Mesendoderm (in vitro differentiated cells): ENCODE measurements around the gene GNA15.

Source experiments
- DNase-seq: peaks from one replicate; pipeline ENCODE4 v3.0.0; 2013
- H2AK5ac ChIP-seq: 2 replicates; pipeline ENCODE4 v1.6.1; 2013; ENCODE audit warnings: low read length, inconsistent platforms
- H2BK120ac ChIP-seq: 2 replicates; pipeline ENCODE4 v1.6.1; 2013; ENCODE audit warnings: low read depth, mild to moderate bottlenecking, low read length, moderate library complexity, mixed read lengths
- H2BK15ac ChIP-seq: replicated peaks from 2 replicates; pipeline ENCODE4 v1.6.1; 2013; ENCODE audit warnings: low read depth, mild to moderate bottlenecking, moderate library complexity
- H2BK5ac ChIP-seq: 2 replicates; pipeline ENCODE4 v1.6.1; 2013; ENCODE audit warnings: low read length, inconsistent platforms
- H3K18ac ChIP-seq: 2 replicates; pipeline ENCODE4 v1.6.1; 2013; ENCODE audit warnings: mild to moderate bottlenecking, low read length, mixed read lengths
- H3K23ac ChIP-seq: one replicate; pipeline ENCODE4 v1.6.1; 2013; ENCODE audit warnings: low read length
- H3K27ac ChIP-seq: 2 replicates; pipeline ENCODE4 v1.5.1; 2013; ENCODE audit warnings: low read depth, mild to moderate bottlenecking, inconsistent platforms, low read length, moderate library complexity
- H3K27me3 ChIP-seq: 2 replicates; pipeline ENCODE4 v1.6.1; 2013; ENCODE audit warnings: low read length, control low read depth, mild to moderate bottlenecking, inconsistent platforms; ENCODE audit not compliant: insufficient read depth, poor library complexity
- H3K36me3 ChIP-seq: 2 replicates; pipeline ENCODE4 v1.6.1; 2013; ENCODE audit warnings: low read length, inconsistent platforms; ENCODE audit not compliant: control insufficient read depth, insufficient read depth
- H3K4ac ChIP-seq: one replicate; pipeline ENCODE4 v1.6.1; 2013; ENCODE audit warnings: low read depth, mild to moderate bottlenecking, low read length, moderate library complexity
- H3K4me1 ChIP-seq: 2 replicates; pipeline ENCODE4 v1.6.1; 2013; ENCODE audit warnings: low read depth, low read length, inconsistent platforms; ENCODE audit not compliant: control insufficient read depth
- H3K4me2 ChIP-seq: 2 replicates; pipeline ENCODE4 v1.6.1; 2013; ENCODE audit warnings: low read length
- H3K4me3 ChIP-seq: 2 replicates; pipeline ENCODE4 v1.5.1; 2013; ENCODE audit warnings: mild to moderate bottlenecking, low read length
- H3K56ac ChIP-seq: one replicate; pipeline ENCODE4 v1.6.1; 2013; ENCODE audit warnings: low read length
- H3K79me1 ChIP-seq: 2 replicates; pipeline ENCODE4 v1.6.1; 2013; ENCODE audit warnings: low read length, inconsistent platforms
- H3K79me2 ChIP-seq: 2 replicates; pipeline ENCODE4 v1.6.1; 2013; ENCODE audit warnings: mild to moderate bottlenecking, low read length; ENCODE audit not compliant: control insufficient read depth, insufficient read depth
- H3K9ac ChIP-seq: 2 replicates; pipeline ENCODE4 v1.6.1; 2013; ENCODE audit warnings: low read length, inconsistent platforms
- H4K5ac ChIP-seq: one replicate; pipeline ENCODE4 v1.6.1; 2013; ENCODE audit warnings: low read length
- H4K8ac ChIP-seq: one replicate; pipeline ENCODE4 v1.6.1; 2013; ENCODE audit warnings: low read depth, mild to moderate bottlenecking, control low read depth, low read length, moderate library complexity
- WGBS: extraction: QIAGEN DNeasy Blood & Tissue Kit; methylation state at CpG from one replicate; pipeline ENCODE4 v1.1.7; 2013; ENCODE audit warnings: low lambda C conversion rate, missing lambda C conversion rate; ENCODE audit not compliant: insufficient coverage; ENCODE audit errors: extremely low coverage; 5-methylcytosine and 5-hydroxymethylcytosine counted together

Gene GNA15

DNA sequence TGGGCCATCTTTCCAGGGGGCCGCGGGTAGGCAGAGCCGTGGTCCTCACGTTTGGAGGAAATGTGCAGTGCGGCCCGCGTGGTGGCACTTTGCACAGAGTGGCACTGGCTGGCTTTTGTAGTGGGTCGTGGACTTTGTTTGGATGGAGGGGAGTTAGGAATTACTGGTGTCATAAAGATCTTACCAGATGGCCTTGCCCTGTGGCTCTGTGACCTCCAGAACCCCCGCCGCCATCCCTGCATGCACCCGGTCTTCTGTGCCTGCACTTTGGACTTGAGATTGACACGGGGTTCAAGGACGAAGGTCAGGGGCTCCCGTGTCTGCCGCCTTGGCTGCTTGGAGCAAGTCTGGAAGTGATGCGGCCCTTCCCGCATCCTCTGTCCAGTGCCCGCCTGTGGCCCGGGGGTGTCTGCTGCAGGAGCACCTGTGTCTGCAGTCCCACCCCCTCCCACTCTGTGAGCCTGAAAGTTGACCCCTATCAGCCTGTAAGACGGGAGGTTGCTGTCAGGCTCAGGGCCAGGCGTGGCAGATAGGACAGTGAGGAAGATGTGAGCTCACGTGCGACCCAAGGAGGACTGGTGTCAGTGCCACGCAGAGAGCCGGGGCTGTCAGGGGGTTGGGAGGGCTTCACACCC is 39.4 kb upstream of the GNA15 start:
- Histone ChIP-seq H3K79me1 (peaks cover 26% of the 10 kb centered on the region), H3K4ac (no peak overlapping the region), H3K4me1 (peaks cover 8% of the 10 kb centered on the region), H4K5ac (no peak overlapping the region), H3K27me3 (no peaks in the 10 kb centered on the region), H3K23ac (peak overlapping the region; percentile 6), H3K36me3 (no peaks in the 10 kb centered on the region), H3K56ac (peak overlapping the region; percentile 65), H3K79me2 (peaks cover 45% of the 10 kb centered on the region), H3K9ac (peak overlapping the region; percentile 61), H3K4me2 (peak overlapping the region; percentile 62), H2BK15ac (no peak overlapping the region), H3K4me3 (no peak overlapping the region), H2BK5ac (no peak overlapping the region), H2BK120ac (no peak overlapping the region), H3K18ac (no peak overlapping the region), H4K8ac (no peak overlapping the region), H3K27ac (no peak overlapping the region), H2AK5ac (no peak overlapping the region)
- no CpG with 5 or more reads among the region's 25 CpGs for WGBS
- DNase-seq, result no peak

DNA sequence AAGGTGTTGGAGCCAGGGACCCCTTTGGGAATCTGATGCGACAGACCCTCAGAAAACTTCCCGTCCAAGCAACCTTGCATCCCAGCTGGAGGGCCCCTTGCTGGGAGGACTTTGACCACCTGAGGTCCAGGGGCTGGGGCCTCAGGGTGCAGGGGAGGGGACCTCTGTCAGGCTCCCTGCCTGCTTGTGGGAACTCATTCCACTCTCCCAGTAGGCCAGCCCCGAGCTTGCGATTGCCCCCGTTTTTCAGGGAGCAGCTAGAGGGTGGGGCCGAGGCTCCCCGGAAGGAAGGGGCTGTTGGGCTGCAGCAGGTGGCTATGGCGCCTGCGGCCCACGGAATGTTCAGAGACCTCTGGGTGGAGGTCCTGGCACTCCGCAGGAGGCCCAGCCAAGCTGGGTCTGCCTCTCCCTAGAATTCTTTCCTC is 38.9 kb upstream of the GNA15 start:
- H3K36me3 ChIP-seq, result no peaks in the 10 kb centered on the region
- peak overlapping the region; percentile 6 for H3K23ac ChIP-seq
- peaks cover 26% of the 10 kb centered on the region for H3K79me1 ChIP-seq
- no peak overlapping the region for H3K4ac ChIP-seq
- H2BK120ac ChIP-seq, result no peak overlapping the region
- no peak overlapping the region for H3K4me3 ChIP-seq
- no peak overlapping the region for H3K18ac ChIP-seq
- H2AK5ac ChIP-seq, result no peak overlapping the region
- H4K5ac ChIP-seq, result no peak overlapping the region
- no peak overlapping the region for H3K9ac ChIP-seq
- H2BK15ac ChIP-seq, result no peak overlapping the region
- H3K79me2 ChIP-seq, result peaks cover 45% of the 10 kb centered on the region
- no peak overlapping the region for H3K56ac ChIP-seq
- no peaks in the 10 kb centered on the region for H3K27me3 ChIP-seq
- H3K4me1 ChIP-seq, result peaks cover 8% of the 10 kb centered on the region
- H4K8ac ChIP-seq, result no peak overlapping the region
- no CpG with 5 or more reads among the region's 11 CpGs for WGBS
- H3K4me2 ChIP-seq, result no peak overlapping the region
- no peak overlapping the region for H3K27ac ChIP-seq
- DNase-seq, result no peak
- H2BK5ac ChIP-seq, result no peak overlapping the region

DNA sequence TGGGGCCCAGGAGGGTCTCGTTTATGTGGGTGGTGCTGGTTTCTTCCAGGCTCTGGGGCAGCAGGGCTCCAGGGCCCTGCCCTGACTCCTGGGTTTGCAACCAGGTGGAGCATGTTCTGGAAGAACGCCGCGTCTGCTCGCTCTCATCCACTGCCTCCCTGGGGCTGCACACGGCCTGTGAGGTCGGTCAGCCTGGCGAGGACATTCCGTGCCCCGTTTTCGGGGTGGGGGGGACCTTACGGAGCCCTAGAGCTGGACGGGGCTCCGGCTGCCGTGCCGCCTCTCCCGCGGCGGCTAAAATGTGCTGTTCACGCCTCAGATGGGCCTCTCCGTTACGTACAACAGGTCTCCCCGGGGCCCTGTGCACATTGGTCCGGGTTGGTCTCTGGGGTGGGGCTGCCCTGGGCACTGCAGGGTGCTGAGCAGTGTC is 38.4 kb upstream of the GNA15 start:
- Histone ChIP-seq H3K18ac (no peak overlapping the region), H3K9ac (no peak overlapping the region), H2BK5ac (no peak overlapping the region), H3K79me2 (peaks cover 47% of the 10 kb centered on the region), H2AK5ac (no peak overlapping the region), H4K8ac (no peak overlapping the region), H3K27me3 (no peaks in the 10 kb centered on the region), H3K4me2 (no peak overlapping the region), H3K4ac (no peak overlapping the region), H3K56ac (no peak overlapping the region), H3K79me1 (peaks cover 26% of the 10 kb centered on the region), H3K36me3 (no peaks in the 10 kb centered on the region), H2BK15ac (no peak overlapping the region), H3K4me3 (no peak overlapping the region), H3K4me1 (peaks cover 8% of the 10 kb centered on the region), H2BK120ac (no peak overlapping the region), H3K27ac (no peak overlapping the region), H3K23ac (no peak overlapping the region), H4K5ac (no peak overlapping the region)
- no CpG with 5 or more reads among the region's 24 CpGs for WGBS
- no peak for DNase-seq

DNA sequence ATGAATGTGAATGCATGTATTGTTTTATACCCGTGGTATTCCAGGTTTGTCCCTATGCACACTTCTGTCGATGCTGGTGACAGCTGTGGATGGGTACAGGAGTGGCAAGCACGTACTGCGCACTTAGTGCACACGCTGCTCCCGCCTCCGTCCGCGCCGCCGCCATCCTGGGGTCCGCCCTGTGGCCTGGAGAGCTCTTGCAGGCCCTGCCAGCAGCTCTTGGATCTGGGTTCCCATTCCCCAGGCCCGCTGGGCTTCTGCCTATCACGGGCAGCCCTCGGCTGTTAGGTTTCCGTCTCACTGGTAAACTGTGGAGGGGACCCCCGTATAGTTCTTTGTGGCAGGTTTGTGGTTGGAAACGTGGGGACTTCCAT is 37.7 kb upstream of the GNA15 start:
- H2BK120ac ChIP-seq, result no peak overlapping the region
- no peak overlapping the region for H3K23ac ChIP-seq
- H3K27me3 ChIP-seq, result no peaks in the 10 kb centered on the region
- no peak overlapping the region for H3K4ac ChIP-seq
- no peak overlapping the region for H3K27ac ChIP-seq
- H3K36me3 ChIP-seq, result no peaks in the 10 kb centered on the region
- no peak overlapping the region for H3K9ac ChIP-seq
- no peak overlapping the region for H3K4me2 ChIP-seq
- H2BK15ac ChIP-seq, result no peak overlapping the region
- no peak overlapping the region for H4K5ac ChIP-seq
- no peak overlapping the region for H3K4me3 ChIP-seq
- no CpG with 5 or more reads among the region's 18 CpGs for WGBS
- no peak overlapping the region for H3K18ac ChIP-seq
- peaks cover 49% of the 10 kb centered on the region for H3K79me2 ChIP-seq
- no peak overlapping the region for H3K56ac ChIP-seq
- peaks cover 8% of the 10 kb centered on the region for H3K4me1 ChIP-seq
- no peak for DNase-seq
- no peak overlapping the region for H2BK5ac ChIP-seq
- peaks cover 27% of the 10 kb centered on the region for H3K79me1 ChIP-seq
- H2AK5ac ChIP-seq, result no peak overlapping the region
- H4K8ac ChIP-seq, result no peak overlapping the region

DNA sequence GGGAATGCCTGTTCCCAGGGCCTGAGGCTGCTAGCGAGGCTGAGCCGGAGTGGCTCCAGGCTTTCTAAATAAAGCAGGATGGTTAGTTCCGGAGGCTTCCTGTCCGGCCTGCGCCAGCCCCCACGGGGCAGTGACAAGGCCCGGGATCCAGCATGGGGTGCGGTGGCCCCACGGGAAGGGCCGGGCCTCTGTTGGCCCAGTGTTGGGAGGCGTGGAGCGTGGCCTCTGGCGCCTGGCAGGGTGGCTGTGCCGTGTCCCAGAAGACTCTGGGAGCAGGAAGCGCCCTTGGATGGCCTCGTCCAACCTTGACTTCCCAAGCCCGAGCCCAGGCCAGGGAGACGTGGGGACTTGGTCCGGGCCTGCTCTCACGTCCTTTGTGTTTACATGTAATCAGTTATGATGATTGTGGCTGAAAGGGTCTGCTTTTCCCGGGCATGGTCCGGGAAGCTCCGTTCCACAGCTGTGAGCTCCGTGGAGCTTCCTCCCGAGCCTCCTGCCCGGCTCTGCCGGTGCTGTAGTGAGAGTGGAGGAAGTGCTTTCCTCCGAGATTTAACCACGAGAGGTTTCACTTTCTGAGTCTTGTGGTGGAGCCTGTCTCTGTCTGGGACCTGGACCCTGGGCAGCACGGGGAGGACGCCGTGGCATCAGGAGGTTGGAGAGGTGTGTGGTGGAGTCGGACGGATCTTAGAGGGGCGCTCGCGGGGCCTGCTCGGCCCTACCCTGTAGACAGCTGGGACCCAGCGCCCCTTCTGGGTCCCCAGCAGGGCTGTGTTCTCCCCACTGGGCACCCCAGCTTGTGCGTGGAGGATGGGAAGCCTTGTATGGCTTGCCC is 37.1 kb upstream of the GNA15 start:
- Histone ChIP-seq H3K27me3 (no peaks in the 10 kb centered on the region), H3K23ac (no peak overlapping the region), H4K8ac (no peak overlapping the region), H3K4me3 (no peak overlapping the region), H3K56ac (no peak overlapping the region), H3K27ac (no peak overlapping the region), H3K4me2 (no peak overlapping the region), H3K4ac (no peak overlapping the region), H3K18ac (no peak overlapping the region), H2BK5ac (no peak overlapping the region), H3K79me2 (peaks cover 49% of the 10 kb centered on the region), H2BK120ac (no peak overlapping the region), H3K9ac (no peak overlapping the region), H2BK15ac (no peak overlapping the region), H3K4me1 (peaks cover 8% of the 10 kb centered on the region), H4K5ac (no peak overlapping the region), H3K79me1 (peaks cover 27% of the 10 kb centered on the region), H3K36me3 (no peaks in the 10 kb centered on the region), H2AK5ac (no peak overlapping the region)
- no CpG with 5 or more reads among the region's 40 CpGs for WGBS
- DNase-seq, result no peak
